Fibroblast of lung (primary cell): Measurements from ENCODE around the gene BPIFB3. TPM values are rescaled to one million over a fixed set of nuclear protein-coding genes. Genes with fewer than 3 reads are reported as not detected.
"Not testable (repeated sequence)": the region's sequence is repeated elsewhere in the genome, so short reads cannot be mapped to it uniquely, and the experiment has no call there.

Source experiments
- DNase-seq, 2 donors: peaks; one replicate each; pipeline versions ENCODE4 v3.0.0 to v3.0.0-alpha.2; 2010; ENCODE audit warnings: low read depth in 2 of 2
- H2AFZ ChIP-seq: 2 replicates; pipeline ENCODE4 v1.5.1; 2012; ENCODE audit warnings: low read length, control low read depth, inconsistent platforms
- H3K27ac ChIP-seq: 2 replicates; pipeline ENCODE4 v1.5.1; 2011; ENCODE audit warnings: low read length, control low read depth; ENCODE audit not compliant: insufficient read depth
- H3K27me3 ChIP-seq: 2 replicates; pipeline ENCODE4 v1.5.1; 2011; ENCODE audit warnings: mild to moderate bottlenecking, low read length; ENCODE audit not compliant: control insufficient read depth, insufficient read depth
- H3K36me3 ChIP-seq: 2 replicates; pipeline ENCODE4 v1.5.1; 2011; ENCODE audit warnings: low read length; ENCODE audit not compliant: control insufficient read depth, insufficient read depth
- H3K4me1 ChIP-seq: 2 replicates; pipeline ENCODE4 v1.5.1; 2011; ENCODE audit warnings: low read length; ENCODE audit not compliant: control insufficient read depth, insufficient read depth; ENCODE audit errors: extremely low read depth
- H3K4me2 ChIP-seq: 2 replicates; pipeline ENCODE4 v1.5.1; 2011; ENCODE audit warnings: low read length, control low read depth; ENCODE audit not compliant: insufficient read depth; ENCODE audit errors: extremely low read depth
- H3K4me3 ChIP-seq, 4 experiments: fragments of 200-600 bp in 1 of 4; sonication (generic) in 1 of 4; replicated peaks in 1 of 4; 2 replicates each; pipeline ENCODE4 v1.5.1; 2011 to 2016; ENCODE audit warnings: low read length in 4 of 4, low read depth in 3 of 4, mild to moderate bottlenecking in 3 of 4, control low read depth in 2 of 4, inconsistent platforms in 1 of 4, mixed read lengths in 1 of 4; ENCODE audit not compliant: insufficient read depth in 1 of 4; ENCODE audit errors: control extremely low read depth in 1 of 4
- H3K79me2 ChIP-seq: 2 replicates; pipeline ENCODE4 v1.5.1; 2012; ENCODE audit warnings: mild to moderate bottlenecking, low read length, inconsistent platforms; ENCODE audit not compliant: control insufficient read depth, insufficient read depth
- H3K9ac ChIP-seq: 2 replicates; pipeline ENCODE4 v1.5.1; 2011; ENCODE audit warnings: mild to moderate bottlenecking, low read length, control low read depth; ENCODE audit not compliant: insufficient read depth
- H3K9me3 ChIP-seq: 2 replicates; pipeline ENCODE4 v1.5.1; 2012; ENCODE audit warnings: low read depth, low read length; ENCODE audit not compliant: control insufficient read depth, insufficient read depth
- H4K20me1 ChIP-seq: 2 replicates; pipeline ENCODE4 v1.5.1; 2011; ENCODE audit warnings: low read length; ENCODE audit not compliant: control insufficient read depth, insufficient read depth; ENCODE audit errors: extremely low read depth
- CTCF ChIP-seq, 2 donors: IDR thresholded peaks in 1 of 2; conservative IDR thresholded peaks in 1 of 2; 1 replicate in 1 of 2; 2 replicates in 1 of 2; pipeline ENCODE4 v1.5.1; 2011 to 2012; ENCODE audit warnings: low read length in 2 of 2, control low read depth in 1 of 2, inconsistent platforms in 1 of 2, low read depth in 1 of 2, mild to moderate bottlenecking in 1 of 2
- EZH2 ChIP-seq: IDR thresholded peaks from 2 replicates; pipeline ENCODE4 v1.5.1; 2012; ENCODE audit warnings: low read length, control low read depth, mild to moderate bottlenecking; ENCODE audit errors: missing control alignments
- polyA plus RNA-seq, 2 donors: library from polyadenylated mRNA; depleted of rRNA in 1 of 2; stranded (reverse) in 1 of 2; unstranded in 1 of 2; fragments of >200 nt; gene quantifications; 2 replicates each; pipeline ENCODE4 v1.2.1, GENCODE V29; 2011 to 2012; ENCODE audit warnings: missing spikeins in 1 of 2
- total RNA-seq: library from RNA; depleted of rRNA; stranded (reverse); fragments of >200 nt; gene quantifications from 2 replicates; pipeline ENCODE4 v1.2.1, GENCODE V29; 2014

BPIFB3 gene
- total and polyA plus RNA-seq, 2 donors (not counting 1 experiment from before 2014, with no cell fraction given), result not detected

- TF ChIP-seq CTCF (conservative IDR thresholded peaks at IDR 0.05 in 1 of 2, IDR thresholded peaks at IDR 0.05 in 1 of 2; ENCODE audit: low read depth in 1 of 2, low read length in 2 of 2), result no peak
- no peak for TF ChIP-seq EZH2
- Histone ChIP-seq H4K20me1 (no peaks in the 10 kb centered on the region), H3K27me3 (no peaks in the 10 kb centered on the region)
Measured at GRCh38 chr20:33120934-33121333, 67.2 kb downstream of the BPIFB3 start.

GRCh38 chr20:33122297-33122696 is 68.6 kb downstream of the BPIFB3 start:
- not testable (repeated sequence) for H4K20me1 ChIP-seq

More at GRCh38 chr20:33120934-33121333, 67.2 kb downstream of the BPIFB3 start:
- Histone ChIP-seq H3K79me2 (no peaks in the 10 kb centered on the region), H3K4me3 (no peak overlapping the region), H2AFZ (no peak overlapping the region), H3K4me2 (no peak overlapping the region), H3K36me3 (no peaks in the 10 kb centered on the region), H3K9ac (no peak overlapping the region), H3K4me1 (no peaks in the 10 kb centered on the region), H3K27ac (no peak overlapping the region), H3K9me3 (no peaks in the 10 kb centered on the region)
- no peak for DNase-seq

More at GRCh38 chr20:33122297-33122696, 68.6 kb downstream of the BPIFB3 start:
- DNase-seq, H3K36me3 ChIP-seq, H3K9ac ChIP-seq, H2AFZ ChIP-seq, H3K4me2 ChIP-seq, H3K9me3 ChIP-seq, H3K4me3 ChIP-seq, H3K4me1 ChIP-seq, H3K79me2 ChIP-seq, H3K27me3 ChIP-seq, H3K27ac ChIP-seq: not testable (repeated sequence)

Other genes starting within 250 kb of the BPIFB3 start
- gene MAPRE1, start 233.9 kb upstream of the BPIFB3 start, total RNA-seq, result 57.8 and 67.9 TPM in 2 replicates
- 130 and 148 TPM in 2 replicates for gene MAPRE1, start 233.9 kb upstream of the BPIFB3 start, polyA plus RNA-seq
- gene EFCAB8, start 195.0 kb upstream of the BPIFB3 start, total RNA-seq, result under 0.01 and 0.26 TPM in 2 replicates
- gene EFCAB8, start 195.0 kb upstream of the BPIFB3 start, polyA plus RNA-seq, result not detected in 2 replicates
- gene SUN5, start 49.5 kb upstream of the BPIFB3 start, total RNA-seq, result not detected in 2 replicates
- not detected in 2 replicates for gene SUN5, start 49.5 kb upstream of the BPIFB3 start, polyA plus RNA-seq
- not detected in 2 replicates for gene BPIFB2, start 46.2 kb upstream of the BPIFB3 start, total RNA-seq
- not detected in 2 replicates for gene BPIFB2, start 46.2 kb upstream of the BPIFB3 start, polyA plus RNA-seq
- not detected in 2 replicates for gene BPIFB6, start 22.3 kb upstream of the BPIFB3 start, total RNA-seq
- not detected in 2 replicates for gene BPIFB6, start 22.3 kb upstream of the BPIFB3 start, polyA plus RNA-seq
- gene BPIFB4, start 25.7 kb downstream of the BPIFB3 start, total RNA-seq, result not detected in 2 replicates
- not detected in 2 replicates for gene BPIFB4, start 25.7 kb downstream of the BPIFB3 start, polyA plus RNA-seq
- not detected in 2 replicates for gene BPIFA2, start 114.3 kb downstream of the BPIFB3 start, total RNA-seq
- not detected in 2 replicates for gene BPIFA2, start 114.3 kb downstream of the BPIFB3 start, polyA plus RNA-seq
- gene BPIFA3, start 163.4 kb downstream of the BPIFB3 start, total RNA-seq, result not detected in 2 replicates
- gene BPIFA3, start 163.4 kb downstream of the BPIFB3 start, polyA plus RNA-seq, result not detected in 2 replicates
- gene BPIFA1, start 182.1 kb downstream of the BPIFB3 start, total RNA-seq, result not detected in 2 replicates
- not detected in 2 replicates for gene BPIFA1, start 182.1 kb downstream of the BPIFB3 start, polyA plus RNA-seq
- gene BPIFB1, start 229.3 kb downstream of the BPIFB3 start, total RNA-seq, result not detected in 2 replicates
- gene BPIFB1, start 229.3 kb downstream of the BPIFB3 start, polyA plus RNA-seq, result not detected in 2 replicates